Astrocyte (in vitro differentiated cells and primary cell): ENCODE results near the gene PPA2. TPM values are rescaled to one million over a fixed set of nuclear protein-coding genes. Genes with fewer than 3 reads are reported as not detected.

Experiments used
- DNase-seq: peaks from one replicate; pipeline ENCODE4 v3.0.0-alpha.2; 2010; ENCODE audit warnings: low read depth
- FAIRE-seq: peaks from 2 replicates; lab custom pipeline; 2011; peaks lifted over from hg19 to GRCh38; lab: Jason Lieb, UNC
- H2AFZ ChIP-seq: 2 replicates; pipeline ENCODE4 v1.6.0; 2012; ENCODE audit warnings: low read depth, low read length, inconsistent platforms
- H3K27ac ChIP-seq: 2 replicates; pipeline ENCODE4 v1.5.1; 2011; ENCODE audit warnings: low read depth, low read length, inconsistent platforms
- H3K27me3 ChIP-seq: 2 replicates; pipeline ENCODE4 v1.6.0; 2011; ENCODE audit warnings: low read length, inconsistent platforms; ENCODE audit not compliant: insufficient read depth
- H3K36me3 ChIP-seq: 2 replicates; pipeline ENCODE4 v1.5.1; 2011; ENCODE audit warnings: low read length, inconsistent platforms; ENCODE audit not compliant: insufficient read depth
- H3K4me1 ChIP-seq: 2 replicates; pipeline ENCODE4 v1.5.1; 2011; ENCODE audit warnings: low read length, inconsistent platforms; ENCODE audit not compliant: insufficient read depth
- H3K4me2 ChIP-seq: 2 replicates; pipeline ENCODE4 v1.6.0; 2012; ENCODE audit warnings: low read length, inconsistent platforms
- H3K4me3 ChIP-seq: 2 replicates; pipeline ENCODE4 v1.5.1; 2011; ENCODE audit warnings: low read depth, mild to moderate bottlenecking, low read length, inconsistent platforms; ENCODE audit not compliant: insufficient read depth
- H3K79me2 ChIP-seq: 2 replicates; pipeline ENCODE4 v1.6.0; 2012; ENCODE audit warnings: mild to moderate bottlenecking, low read length, inconsistent platforms; ENCODE audit not compliant: insufficient read depth
- H3K9ac ChIP-seq: 2 replicates; pipeline ENCODE4 v1.6.0; 2012; ENCODE audit warnings: mild to moderate bottlenecking, low read length, inconsistent platforms
- H3K9me3 ChIP-seq: 2 replicates; pipeline ENCODE4 v1.5.1; 2012; ENCODE audit warnings: low read depth, mild to moderate bottlenecking, low read length, inconsistent platforms; ENCODE audit not compliant: insufficient read depth
- H4K20me1 ChIP-seq: 2 replicates; pipeline ENCODE4 v1.6.0; 2012; ENCODE audit warnings: low read length, inconsistent platforms; ENCODE audit not compliant: insufficient read depth
- H3K27ac Mint-ChIP-seq: one replicate; pipeline ENCODE4 v1.8.0; 2021; ENCODE audit warnings: mild to moderate bottlenecking, mixed read lengths; ENCODE audit not compliant: unreplicated experiment
- H3K27me3 Mint-ChIP-seq: one replicate; pipeline ENCODE4 v1.8.0; 2021; ENCODE audit warnings: low read depth, mixed read lengths; ENCODE audit not compliant: unreplicated experiment
- H3K36me3 Mint-ChIP-seq: one replicate; pipeline ENCODE4 v1.8.0; 2021; ENCODE audit warnings: low read depth, mixed read lengths; ENCODE audit not compliant: unreplicated experiment
- H3K4me1 Mint-ChIP-seq: one replicate; pipeline ENCODE4 v1.8.0; 2021; ENCODE audit warnings: low read depth, mixed read lengths; ENCODE audit not compliant: unreplicated experiment
- H3K4me3 Mint-ChIP-seq: one replicate; pipeline ENCODE4 v1.8.0; 2021; ENCODE audit warnings: mild to moderate bottlenecking, moderate library complexity, mixed read lengths; ENCODE audit not compliant: unreplicated experiment
- H3K9me3 Mint-ChIP-seq: one replicate; pipeline ENCODE4 v1.8.0; 2021; ENCODE audit warnings: mild to moderate bottlenecking, mixed read lengths; ENCODE audit not compliant: unreplicated experiment
- EZH2 ChIP-seq: IDR thresholded peaks from 2 replicates; pipeline ENCODE4 v1.6.1; 2012; ENCODE audit warnings: mild to moderate bottlenecking, low read length, inconsistent platforms; ENCODE audit not compliant: insufficient read depth
- total RNA-seq: library from RNA; stranded (reverse); gene quantifications from 2 replicates; pipeline ENCODE4 v1.2.1, GENCODE V29; 2021
- TF ChIP-seq, protein P1 (sequence below): IDR thresholded peaks from 2 replicates; pipeline ENCODE4 v1.5.1; 2011; ENCODE audit warnings: low read depth, mild to moderate bottlenecking, inconsistent platforms, low read length, moderate library complexity; ENCODE audit not compliant: insufficient read depth

The PPA2 gene
- total RNA-seq, 1 donor from 2014 or later: 52.3 TPM

DNA sequence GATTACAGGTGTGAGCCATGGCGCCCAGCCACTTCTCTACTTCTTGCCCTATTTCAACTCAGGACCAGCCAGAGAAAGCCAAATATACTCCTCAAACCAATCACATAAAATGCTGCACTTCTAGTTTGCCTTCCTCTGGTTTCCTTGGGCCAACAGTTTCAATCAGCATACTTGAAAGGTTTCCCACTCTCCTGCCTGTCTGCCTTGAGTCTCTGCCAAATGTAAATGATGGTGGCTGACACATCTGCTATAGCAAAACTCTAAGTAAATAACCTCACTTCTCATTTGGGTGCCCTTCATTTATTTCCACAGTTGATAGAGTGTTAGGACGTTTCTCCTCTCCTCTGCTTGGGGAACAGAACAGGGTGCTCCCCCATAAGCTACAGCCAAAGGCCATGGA, 36.4 kb upstream of the PPA2 start:
- DNase-seq: no peak
- TF ChIP-seq EZH2: no peak
- TF ChIP-seq, protein P1, sequence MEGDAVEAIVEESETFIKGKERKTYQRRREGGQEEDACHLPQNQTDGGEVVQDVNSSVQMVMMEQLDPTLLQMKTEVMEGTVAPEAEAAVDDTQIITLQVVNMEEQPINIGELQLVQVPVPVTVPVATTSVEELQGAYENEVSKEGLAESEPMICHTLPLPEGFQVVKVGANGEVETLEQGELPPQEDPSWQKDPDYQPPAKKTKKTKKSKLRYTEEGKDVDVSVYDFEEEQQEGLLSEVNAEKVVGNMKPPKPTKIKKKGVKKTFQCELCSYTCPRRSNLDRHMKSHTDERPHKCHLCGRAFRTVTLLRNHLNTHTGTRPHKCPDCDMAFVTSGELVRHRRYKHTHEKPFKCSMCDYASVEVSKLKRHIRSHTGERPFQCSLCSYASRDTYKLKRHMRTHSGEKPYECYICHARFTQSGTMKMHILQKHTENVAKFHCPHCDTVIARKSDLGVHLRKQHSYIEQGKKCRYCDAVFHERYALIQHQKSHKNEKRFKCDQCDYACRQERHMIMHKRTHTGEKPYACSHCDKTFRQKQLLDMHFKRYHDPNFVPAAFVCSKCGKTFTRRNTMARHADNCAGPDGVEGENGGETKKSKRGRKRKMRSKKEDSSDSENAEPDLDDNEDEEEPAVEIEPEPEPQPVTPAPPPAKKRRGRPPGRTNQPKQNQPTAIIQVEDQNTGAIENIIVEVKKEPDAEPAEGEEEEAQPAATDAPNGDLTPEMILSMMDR: no peak
- H3K36me3 ChIP-seq: no peaks in the 10 kb centered on the region

DNA sequence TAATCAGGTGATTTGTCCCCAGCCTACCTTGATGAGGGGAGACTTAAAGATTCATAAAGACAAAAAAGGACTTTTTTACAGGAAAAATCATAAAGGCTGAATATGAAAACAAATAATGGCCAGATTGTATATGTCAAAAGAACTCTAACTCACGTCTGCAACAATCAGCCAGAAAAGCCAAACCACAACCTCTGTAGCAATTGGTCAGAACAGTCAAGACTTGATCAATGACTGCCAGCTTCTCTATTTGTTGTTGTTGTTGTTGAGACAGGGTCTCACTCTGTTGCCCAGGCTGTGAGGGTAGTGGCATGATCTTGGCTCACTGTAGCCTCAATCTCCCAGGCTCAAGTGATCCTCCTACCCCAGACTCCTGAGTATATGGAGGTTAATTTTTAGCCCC, 35.9 kb upstream of the PPA2 start:
- H3K4me1 Mint-ChIP-seq: no peaks in the 10 kb centered on the region

More for the DNA sequence above, 36.4 kb upstream of the PPA2 start:
- Histone ChIP-seq H3K9ac (no peak overlapping the region), H3K79me2 (no peaks in the 10 kb centered on the region), H3K9me3 (no peaks in the 10 kb centered on the region), H3K4me1 (no peaks in the 10 kb centered on the region), H2AFZ (no peak overlapping the region), H4K20me1 (no peaks in the 10 kb centered on the region), H3K4me3 (no peak overlapping the region), H3K4me2 (no peak overlapping the region), H3K27ac (no peak overlapping the region), H3K27me3 (no peaks in the 10 kb centered on the region)
- Mint-ChIP-seq H3K36me3 (no peaks in the 10 kb centered on the region), H3K4me1 (no peaks in the 10 kb centered on the region), H3K9me3 (peaks cover 9% of the 10 kb centered on the region), H3K27ac (no peak overlapping the region), H3K27me3 (no peaks in the 10 kb centered on the region), H3K4me3 (no peak overlapping the region)
- FAIRE-seq: no peak

DNA sequence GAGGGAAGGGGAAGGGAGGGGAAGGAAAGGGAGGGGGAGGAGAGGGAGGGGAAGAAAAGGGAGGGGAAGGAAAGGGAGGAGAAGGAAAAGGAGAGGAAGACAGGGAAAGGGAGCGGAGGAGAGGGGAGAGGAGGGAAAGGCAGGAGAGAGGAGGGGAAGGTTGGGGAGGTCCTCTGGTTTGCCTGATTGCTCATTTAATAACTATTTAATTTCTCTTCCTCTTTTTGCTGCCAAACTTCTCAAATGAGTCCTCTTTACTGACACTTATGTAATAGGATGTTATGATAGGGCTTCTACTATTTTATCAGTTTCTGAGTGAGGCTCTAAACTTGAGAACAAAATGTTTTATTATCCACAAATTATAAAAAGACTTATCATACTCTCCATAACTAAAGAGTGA, 35.4 kb upstream of the PPA2 start:
- TF ChIP-seq, protein P1: no peak
- TF ChIP-seq EZH2: no peak
- H3K79me2 ChIP-seq: no peaks in the 10 kb centered on the region
- no peak overlapping the region for H3K4me2 ChIP-seq
- no peak overlapping the region for H3K9ac ChIP-seq
- Mint-ChIP-seq H3K9me3 (peaks cover 5% of the 10 kb centered on the region), H3K27ac (no peak overlapping the region), H3K27me3 (no peaks in the 10 kb centered on the region), H3K36me3 (no peaks in the 10 kb centered on the region), H3K4me1 (no peaks in the 10 kb centered on the region), H3K4me3 (no peak overlapping the region)
- DNase-seq: no peak
- FAIRE-seq: no peak
- no peaks in the 10 kb centered on the region for H3K36me3 ChIP-seq
- H3K27me3 ChIP-seq: no peaks in the 10 kb centered on the region
- no peak overlapping the region for H2AFZ ChIP-seq
- no peaks in the 10 kb centered on the region for H4K20me1 ChIP-seq
- no peaks in the 10 kb centered on the region for H3K9me3 ChIP-seq
- no peak overlapping the region for H3K4me3 ChIP-seq
- H3K4me1 ChIP-seq: no peaks in the 10 kb centered on the region
- no peak overlapping the region for H3K27ac ChIP-seq

More for the DNA sequence above, 35.9 kb upstream of the PPA2 start:
- no peak for TF ChIP-seq EZH2
- TF ChIP-seq, protein P1: no peak
- Histone ChIP-seq H3K9me3 (no peaks in the 10 kb centered on the region), H3K9ac (no peak overlapping the region), H3K4me3 (no peak overlapping the region), H3K27me3 (no peaks in the 10 kb centered on the region), H3K79me2 (no peaks in the 10 kb centered on the region), H3K4me2 (no peak overlapping the region), H3K36me3 (no peaks in the 10 kb centered on the region), H4K20me1 (no peaks in the 10 kb centered on the region), H2AFZ (no peak overlapping the region), H3K27ac (no peak overlapping the region), H3K4me1 (no peaks in the 10 kb centered on the region)
- H3K27ac Mint-ChIP-seq: no peak overlapping the region
- H3K9me3 Mint-ChIP-seq: peaks cover 8% of the 10 kb centered on the region
- no peak overlapping the region for H3K4me3 Mint-ChIP-seq
- FAIRE-seq (no peak), DNase-seq (no peak)
- no peaks in the 10 kb centered on the region for H3K36me3 Mint-ChIP-seq
- H3K27me3 Mint-ChIP-seq: no peaks in the 10 kb centered on the region
